ENCODE results near the gene LGALS14. TPM values are rescaled to one million over a fixed set of nuclear protein-coding genes. Genes with fewer than 3 reads are reported as not detected.
A peak's percentile ranks its signal among the peaks of the same experiment; 100 is the strongest.
"Not testable (repeated sequence)": the region's sequence is repeated elsewhere in the genome, so short reads cannot be mapped to it uniquely, and the experiment has no call there.

Gene LGALS14
- total RNA-seq, 1 donor from 2014 or later: not detected

GRCh38 chr19:39708594-39708993 lies 4.3 kb downstream of the LGALS14 start:
- Mint-ChIP-seq H3K27me3 (no peaks in the 10 kb centered on the region), H3K9me3 (peaks cover 28% of the 10 kb centered on the region), H3K27ac (no peak overlapping the region), H3K4me3 (no peak overlapping the region), H3K4me1 (peaks cover 37% of the 10 kb centered on the region), H3K36me3 (ENCODE audit: low read depth) (peaks cover 8% of the 10 kb centered on the region)
- intact Hi-C loops (cut with micrococcal nuclease): no loop called here
- DNase-seq: no peak

DNA sequence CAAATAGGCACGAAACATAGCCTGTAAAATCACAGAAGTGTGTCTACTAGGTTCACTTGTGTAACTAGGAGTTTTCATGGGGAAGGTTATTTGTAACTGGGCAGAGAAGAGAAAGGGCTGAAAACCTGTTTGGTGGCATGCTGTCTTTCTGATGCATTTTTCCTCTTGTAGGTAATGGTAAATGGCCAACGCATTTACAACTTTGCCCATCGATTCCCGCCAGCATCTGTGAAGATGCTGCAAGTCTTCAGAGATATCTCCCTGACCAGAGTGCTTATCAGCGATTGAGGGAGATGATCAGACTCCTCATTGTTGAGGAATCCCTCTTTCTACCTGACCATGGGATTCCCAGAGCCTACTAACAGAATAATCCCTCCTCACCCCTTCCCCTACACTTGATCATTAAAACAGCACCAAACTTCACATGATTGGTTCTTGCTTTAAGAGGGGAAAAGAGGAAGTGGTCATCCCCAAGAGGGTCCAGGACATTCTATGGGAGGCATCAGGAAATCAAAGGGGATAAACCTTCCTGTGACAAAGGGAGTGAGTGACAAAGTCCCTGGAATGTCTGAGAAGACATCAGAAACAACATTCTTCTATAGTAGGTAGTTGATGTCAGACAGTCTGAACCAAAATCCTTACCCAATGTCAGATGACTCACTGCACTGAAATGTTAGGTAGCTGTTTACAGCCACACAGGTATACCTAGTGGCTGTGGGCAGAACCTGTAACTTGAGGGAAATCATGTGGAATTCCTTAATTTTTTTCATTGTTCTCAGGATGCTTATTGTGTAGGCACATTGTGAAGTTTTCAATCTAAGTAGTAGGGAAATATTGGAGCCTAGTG lies 5.0 kb downstream of the LGALS14 start:
- Mint-ChIP-seq H3K27ac (no peak overlapping the region), H3K9me3 (peaks cover 28% of the 10 kb centered on the region), H3K27me3 (no peaks in the 10 kb centered on the region), H3K36me3 (ENCODE audit: low read depth) (peaks cover 8% of the 10 kb centered on the region), H3K4me1 (peaks cover 34% of the 10 kb centered on the region), H3K4me3 (no peak overlapping the region)
- DNase-seq: no peak
- intact Hi-C loops (cut with micrococcal nuclease): no loop called here

GRCh38 chr19:39710333-39710890 lies 6.1 kb downstream of the LGALS14 start:
- no peak for DNase-seq
- H3K9me3 Mint-ChIP-seq: peaks cover 28% of the 10 kb centered on the region
- intact Hi-C loops (cut with micrococcal nuclease): no loop called here
- H3K4me1 Mint-ChIP-seq: peaks cover 23% of the 10 kb centered on the region
- no peak overlapping the region for H3K4me3 Mint-ChIP-seq
- peaks cover 8% of the 10 kb centered on the region for H3K36me3 Mint-ChIP-seq (ENCODE audit: low read depth)
- H3K27me3 Mint-ChIP-seq: peaks cover 3% of the 10 kb centered on the region
- no peak overlapping the region for H3K27ac Mint-ChIP-seq

DNA sequence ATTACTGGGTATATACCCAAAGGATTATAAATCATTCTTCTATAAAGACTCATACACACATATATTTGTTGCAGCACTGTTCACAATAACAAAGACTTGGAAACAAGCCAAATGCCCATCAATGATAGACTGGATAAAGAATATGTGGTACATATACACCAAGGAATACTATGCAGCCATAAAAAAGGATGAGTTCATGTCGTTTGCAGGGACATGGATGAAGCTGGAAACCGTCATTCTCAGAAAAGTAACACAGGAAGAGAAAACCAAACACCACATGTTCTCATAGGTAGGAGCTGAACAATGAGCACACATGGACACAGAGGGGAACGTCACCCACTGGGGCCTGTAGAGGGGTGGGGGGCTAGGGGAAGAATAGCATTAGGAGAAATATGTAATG lies 15.9 kb downstream of the LGALS14 start:
- DNase-seq; H3K4me3 Mint-ChIP-seq; H3K27ac Mint-ChIP-seq; intact Hi-C loops (cut with micrococcal nuclease); H3K4me1 Mint-ChIP-seq; H3K36me3 Mint-ChIP-seq (ENCODE audit: low read depth): not testable (repeated sequence)
- Mint-ChIP-seq H3K27me3 (peaks cover 34% of the 10 kb centered on the region), H3K9me3 (peaks cover 23% of the 10 kb centered on the region)

DNA sequence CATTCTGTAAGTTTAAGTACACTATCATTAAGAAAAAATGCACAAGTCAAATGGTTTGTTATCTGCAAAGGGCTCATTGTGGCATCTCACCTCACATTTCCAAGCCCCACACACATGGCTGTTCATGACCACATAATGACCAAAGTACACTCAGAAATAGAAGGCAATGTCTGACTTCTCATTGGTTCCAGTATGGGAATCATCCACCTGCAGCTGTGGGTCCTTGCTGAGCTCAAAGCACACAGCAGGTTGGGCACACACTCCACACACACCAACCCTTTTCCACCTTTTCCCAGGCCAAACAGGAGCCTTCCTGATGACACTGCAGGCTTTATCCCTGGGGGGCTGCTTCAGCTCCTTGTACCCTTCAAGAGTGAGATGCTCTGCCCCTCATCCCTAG lies 21.7 kb downstream of the LGALS14 start:
- no peak for DNase-seq
- H3K9me3 Mint-ChIP-seq: peaks cover 3% of the 10 kb centered on the region
- intact Hi-C loops (cut with micrococcal nuclease): no loop called here
- no peak overlapping the region for H3K27ac Mint-ChIP-seq
- H3K4me3 Mint-ChIP-seq: no peak overlapping the region
- H3K4me1 Mint-ChIP-seq: peaks cover 2% of the 10 kb centered on the region
- H3K36me3 Mint-ChIP-seq (ENCODE audit: low read depth): no peaks in the 10 kb centered on the region
- H3K27me3 Mint-ChIP-seq: peaks cover 20% of the 10 kb centered on the region

DNA sequence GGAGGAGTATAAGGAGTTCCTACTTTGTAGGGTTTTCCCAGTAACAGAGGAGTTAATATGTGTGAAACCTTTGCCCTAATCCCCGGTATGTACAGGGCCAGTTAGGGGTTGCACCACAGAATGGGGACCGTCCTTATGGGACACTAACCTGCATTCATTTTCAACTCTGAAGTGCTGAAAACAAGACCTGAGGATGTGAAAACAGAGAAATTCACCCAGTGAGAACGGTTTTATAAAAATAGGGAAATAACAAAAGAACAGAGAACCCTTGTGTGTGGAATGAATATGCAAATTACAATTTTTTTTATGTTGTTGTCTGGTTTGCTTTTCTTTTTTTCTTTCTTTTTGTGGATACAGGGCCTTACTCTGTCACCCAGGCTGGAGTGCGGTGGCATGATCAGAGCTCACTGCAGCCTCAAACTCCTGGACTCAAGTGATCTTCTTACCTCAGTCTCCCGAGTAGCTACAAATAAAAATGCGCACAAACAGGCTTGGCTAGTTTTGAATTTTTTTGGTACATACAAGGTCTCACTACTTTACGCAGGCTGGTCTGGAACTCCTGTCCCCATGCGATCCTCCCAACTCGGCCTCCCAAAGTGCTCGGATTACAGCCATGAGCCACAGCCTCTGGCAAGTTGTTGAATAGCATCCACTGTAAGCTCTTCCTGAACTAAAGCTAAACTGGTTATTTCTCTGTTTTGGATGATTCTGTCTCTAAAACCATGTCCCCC lies 23.0 kb downstream of the LGALS14 start:
- H3K4me3 Mint-ChIP-seq: no peak overlapping the region
- no peak for DNase-seq
- no peak overlapping the region for H3K27ac Mint-ChIP-seq
- no peaks in the 10 kb centered on the region for H3K36me3 Mint-ChIP-seq (ENCODE audit: low read depth)
- H3K4me1 Mint-ChIP-seq: peaks cover 2% of the 10 kb centered on the region
- H3K27me3 Mint-ChIP-seq: peaks cover 16% of the 10 kb centered on the region
- intact Hi-C loops (cut with micrococcal nuclease): no loop called here
- no peaks in the 10 kb centered on the region for H3K9me3 Mint-ChIP-seq

DNA sequence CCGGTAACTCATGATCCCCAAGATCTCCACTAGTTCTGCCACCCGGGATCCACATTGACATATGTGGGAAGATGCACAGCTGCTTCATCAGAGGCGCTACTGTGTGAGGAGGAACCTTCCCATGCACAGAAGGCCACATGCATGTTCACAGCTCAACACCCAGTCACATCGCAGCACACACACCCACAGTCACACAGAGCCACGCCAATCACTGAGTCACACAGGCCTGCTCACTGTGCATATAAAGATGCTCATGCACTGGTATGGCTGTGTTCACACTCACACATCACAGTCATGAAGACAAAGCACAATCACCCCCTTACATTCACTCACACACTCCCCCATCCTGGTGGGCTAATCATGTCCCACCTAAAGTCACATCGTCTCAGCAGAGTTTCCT lies 23.8 kb downstream of the LGALS14 start:
- peaks cover 2% of the 10 kb centered on the region for H3K4me1 Mint-ChIP-seq
- intact Hi-C loops (cut with micrococcal nuclease): no loop called here
- H3K27ac Mint-ChIP-seq: no peak overlapping the region
- H3K9me3 Mint-ChIP-seq: no peaks in the 10 kb centered on the region
- no peaks in the 10 kb centered on the region for H3K36me3 Mint-ChIP-seq (ENCODE audit: low read depth)
- DNase-seq: no peak
- no peak overlapping the region for H3K4me3 Mint-ChIP-seq
- peaks cover 10% of the 10 kb centered on the region for H3K27me3 Mint-ChIP-seq

- H3K27me3 Mint-ChIP-seq: peaks cover 4% of the 10 kb centered on the region
- no peaks in the 10 kb centered on the region for H3K36me3 Mint-ChIP-seq (ENCODE audit: low read depth)
- DNase-seq: no peak
- intact Hi-C loops (cut with micrococcal nuclease): no loop called here
- peaks cover 2% of the 10 kb centered on the region for H3K4me1 Mint-ChIP-seq
- no peak overlapping the region for H3K27ac Mint-ChIP-seq
- H3K9me3 Mint-ChIP-seq: peaks cover 4% of the 10 kb centered on the region
- H3K4me3 Mint-ChIP-seq: no peak overlapping the region
These were observed 25.3 kb downstream of the LGALS14 start for GRCh38 chr19:39729594-39729993.

- Mint-ChIP-seq H3K27ac (no peak overlapping the region), H3K9me3 (peaks cover 4% of the 10 kb centered on the region)
- intact Hi-C loops (cut with micrococcal nuclease): no loop called here
These were observed 27.4 kb downstream of the LGALS14 start for GRCh38 chr19:39731685-39732084.

GRCh38 chr19:39733841-39734240 lies 29.6 kb downstream of the LGALS14 start:
- Mint-ChIP-seq H3K9me3 (peaks cover 4% of the 10 kb centered on the region), H3K36me3 (ENCODE audit: low read depth) (no peaks in the 10 kb centered on the region), H3K27ac (no peak overlapping the region), H3K4me3 (no peak overlapping the region), H3K4me1 (peaks cover 22% of the 10 kb centered on the region), H3K27me3 (no peaks in the 10 kb centered on the region)
- intact Hi-C loops (cut with micrococcal nuclease): no loop called here
- no peak for DNase-seq

More at GRCh38 chr19:39731685-39732084, 27.4 kb downstream of the LGALS14 start:
- H3K4me3 Mint-ChIP-seq: no peak overlapping the region
- H3K4me1 Mint-ChIP-seq: peaks cover 10% of the 10 kb centered on the region
- H3K27me3 Mint-ChIP-seq: no peaks in the 10 kb centered on the region
- no peak for DNase-seq
- no peaks in the 10 kb centered on the region for H3K36me3 Mint-ChIP-seq (ENCODE audit: low read depth)

- peaks cover 30% of the 10 kb centered on the region for H3K4me1 Mint-ChIP-seq
- peak overlapping the region; percentile 13 for H3K4me3 Mint-ChIP-seq
- no peaks in the 10 kb centered on the region for H3K36me3 Mint-ChIP-seq (ENCODE audit: low read depth)
- intact Hi-C loops (cut with micrococcal nuclease): loop anchor here (5.0 kb wide), 1 partner anchor 58 kb away; no protein-coding TSS in a partner anchor
- H3K27me3 Mint-ChIP-seq: no peaks in the 10 kb centered on the region
- peak overlapping the region; percentile 76 for H3K27ac Mint-ChIP-seq
- peaks cover 4% of the 10 kb centered on the region for H3K9me3 Mint-ChIP-seq
- no peak for DNase-seq
These were observed 31.4 kb downstream of the LGALS14 start for GRCh38 chr19:39735688-39736087.

DNA sequence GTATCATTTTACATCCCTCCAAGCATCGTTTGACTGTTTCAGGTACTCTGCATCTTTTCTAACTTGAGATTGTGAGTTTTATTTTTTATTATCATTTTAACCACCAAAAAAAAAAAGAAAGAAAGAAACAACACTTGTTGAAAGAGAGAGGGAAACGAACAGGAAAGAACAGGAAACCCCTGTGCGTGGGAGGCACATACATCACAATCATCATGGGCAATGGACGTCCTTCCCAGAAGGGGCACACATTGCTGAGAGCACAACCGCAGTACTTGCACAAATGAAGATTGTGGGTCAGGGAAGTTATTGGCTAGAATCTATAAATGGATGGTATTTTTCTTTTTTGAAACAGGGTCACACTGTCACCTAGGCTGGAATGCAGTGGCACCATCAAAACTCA lies 31.8 kb downstream of the LGALS14 start:
- intact Hi-C loops (cut with micrococcal nuclease): loop anchor here (5.0 kb wide), 1 partner anchor 59 kb away; no protein-coding TSS in a partner anchor
- Mint-ChIP-seq H3K4me1 (peaks cover 31% of the 10 kb centered on the region), H3K27me3 (no peaks in the 10 kb centered on the region), H3K9me3 (peaks cover 4% of the 10 kb centered on the region), H3K27ac (peak overlapping the region; percentile 76), H3K4me3 (peak overlapping the region; percentile 13), H3K36me3 (ENCODE audit: low read depth) (no peaks in the 10 kb centered on the region)
- no peak for DNase-seq

DNA sequence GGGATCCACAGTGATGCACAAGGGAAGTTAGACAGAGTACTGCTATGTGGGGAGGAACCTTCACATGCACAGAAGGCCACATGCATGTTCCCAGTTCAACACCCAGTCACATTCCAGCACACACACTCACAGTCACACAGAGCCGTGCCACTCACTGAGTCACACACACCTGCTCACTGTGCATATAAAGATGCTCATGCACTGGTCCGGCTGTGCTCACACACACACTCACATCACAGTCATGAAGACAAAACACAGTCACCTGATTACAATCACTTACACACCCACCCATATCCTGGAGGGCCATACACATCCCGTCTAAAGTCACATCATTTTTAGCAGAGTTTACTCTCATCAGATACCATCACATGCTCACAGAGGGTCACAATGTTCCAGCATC lies 33.1 kb downstream of the LGALS14 start:
- intact Hi-C loops (cut with micrococcal nuclease): loop anchor here (5.0 kb wide), 1 partner anchor 60 kb away; no protein-coding TSS in a partner anchor
- Mint-ChIP-seq H3K4me1 (peaks cover 35% of the 10 kb centered on the region), H3K36me3 (ENCODE audit: low read depth) (no peaks in the 10 kb centered on the region), H3K9me3 (peaks cover 12% of the 10 kb centered on the region), H3K27me3 (no peaks in the 10 kb centered on the region), H3K27ac (peak overlapping the region; percentile 65), H3K4me3 (peak overlapping the region; percentile 20)
- no peak for DNase-seq

- peak within 1 kb of the TSS; percentile 65 for H3K27ac Mint-ChIP-seq
- no peaks in the 10 kb centered on the region for H3K36me3 Mint-ChIP-seq (ENCODE audit: low read depth)
- no peaks in the 10 kb centered on the region for H3K27me3 Mint-ChIP-seq
- H3K4me1 Mint-ChIP-seq: peaks cover 35% of the 10 kb centered on the region
- DNase-seq: no peak
- intact Hi-C loops (cut with micrococcal nuclease): loop anchor here (5.0 kb wide), 1 partner anchor 61 kb away; no protein-coding TSS in a partner anchor
- peak within 1 kb of the TSS; percentile 20 for H3K4me3 Mint-ChIP-seq
- peaks cover 12% of the 10 kb centered on the region for H3K9me3 Mint-ChIP-seq
These were observed 33.6 kb downstream of the LGALS14 start, which contains the start of gene CLC for GRCh38 chr19:39737891-39738290. Gene CLC (minus strand): TSS chr19:39738029. CDS start chr19:39737952, 77 bp downstream.

All from activated CD4-positive, alpha-beta T cell treated with anti-CD3 and anti-CD28 coated beads, Interleukin-2, amount 10 ng/mL, durations not matched to agents 24 days and 14 days (primary cell).